NCI-H1105 (cell line): ENCODE data around the gene HGS.

Experiments
- DNase-seq: peaks from one replicate; lab custom pipeline; 2025; lab: John Stamatoyannopoulos, UW

Gene HGS

GRCh38 chr17:81686614-81687013 lies 2.8 kb downstream of the HGS start:
- DNase-seq = no peak

DNA sequence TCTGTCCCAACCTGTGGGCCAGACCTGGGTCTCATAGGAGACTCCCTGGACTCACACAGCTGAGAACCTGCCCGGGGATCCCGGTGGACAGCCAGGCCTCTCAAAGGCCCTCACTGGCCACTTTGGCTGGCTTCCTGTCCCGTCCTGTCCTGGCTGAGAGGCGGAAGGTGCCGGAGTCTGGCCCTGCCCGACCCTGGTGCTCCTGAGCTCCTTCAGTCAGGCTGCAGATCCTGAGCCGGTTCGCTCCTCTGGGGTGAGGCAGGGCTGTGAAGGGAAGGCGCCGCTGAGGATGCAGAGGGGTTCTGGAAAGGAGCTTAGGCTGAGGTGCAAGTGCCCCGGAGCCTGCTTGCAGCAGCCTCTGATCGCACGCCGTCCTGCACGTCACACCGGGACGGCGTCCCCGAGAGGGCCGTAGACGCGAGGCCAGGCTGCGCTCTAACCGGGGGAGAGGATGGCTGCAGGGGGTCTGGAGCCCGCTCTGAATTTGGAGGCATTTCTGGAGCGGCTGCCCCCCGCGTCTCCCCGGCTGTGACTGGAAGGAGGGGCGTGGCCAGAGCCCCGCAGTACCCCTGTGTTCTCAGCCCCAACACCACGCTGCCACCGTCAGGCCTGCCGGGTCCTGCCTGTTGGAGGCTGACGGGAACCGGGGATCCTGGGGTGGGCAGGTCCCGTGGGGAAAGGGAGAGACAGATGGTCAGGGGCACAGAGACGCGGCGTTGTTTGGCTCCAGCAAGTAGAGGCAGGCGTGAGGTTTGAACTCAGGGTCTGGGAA lies 4.1 kb downstream of the HGS start:
- no peak for DNase-seq

GRCh38 chr17:81688616-81689015 lies 4.8 kb downstream of the HGS start:
- no peak for DNase-seq

DNA sequence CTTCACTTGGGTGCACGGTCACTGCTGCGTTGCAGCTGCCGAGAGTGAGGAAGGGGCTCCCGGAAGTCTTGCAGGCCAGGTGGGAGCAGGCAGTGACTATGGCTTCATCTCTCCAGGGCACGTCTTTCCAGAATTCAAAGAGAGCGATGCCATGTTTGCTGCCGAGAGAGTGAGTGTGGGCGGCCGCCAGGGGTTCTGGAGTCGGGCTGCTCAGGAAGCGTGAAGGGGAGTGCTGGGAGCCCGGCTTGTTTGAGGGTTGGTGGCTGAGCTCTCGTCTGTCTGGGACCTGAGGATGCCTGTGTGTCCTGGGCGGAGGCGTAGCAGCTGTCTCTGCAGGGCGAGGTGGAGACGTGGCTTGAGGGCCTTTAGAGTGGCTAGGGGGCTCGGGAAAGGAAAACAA lies 6.3 kb downstream of the HGS start:
- DNase-seq = no peak

DNA sequence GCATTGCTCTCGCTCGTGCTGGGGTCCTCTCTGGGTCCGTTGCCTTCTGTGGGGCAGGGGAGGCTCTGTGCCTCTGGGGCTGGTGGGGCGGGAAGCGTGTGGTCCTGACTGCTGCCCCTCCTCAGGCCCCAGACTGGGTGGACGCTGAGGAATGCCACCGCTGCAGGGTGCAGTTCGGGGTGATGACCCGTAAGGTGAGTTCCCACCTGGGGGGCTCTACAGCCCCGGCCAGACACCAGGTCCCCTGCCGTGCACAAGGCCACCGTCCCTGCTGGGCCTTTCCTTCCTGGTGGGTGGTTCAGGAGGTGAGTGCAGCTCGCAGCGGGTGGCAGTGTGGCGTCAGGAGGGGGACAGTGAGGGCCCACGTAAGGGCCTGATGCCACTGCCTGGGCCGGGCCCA lies 6.7 kb downstream of the HGS start:
- DNase-seq = no peak

DNA sequence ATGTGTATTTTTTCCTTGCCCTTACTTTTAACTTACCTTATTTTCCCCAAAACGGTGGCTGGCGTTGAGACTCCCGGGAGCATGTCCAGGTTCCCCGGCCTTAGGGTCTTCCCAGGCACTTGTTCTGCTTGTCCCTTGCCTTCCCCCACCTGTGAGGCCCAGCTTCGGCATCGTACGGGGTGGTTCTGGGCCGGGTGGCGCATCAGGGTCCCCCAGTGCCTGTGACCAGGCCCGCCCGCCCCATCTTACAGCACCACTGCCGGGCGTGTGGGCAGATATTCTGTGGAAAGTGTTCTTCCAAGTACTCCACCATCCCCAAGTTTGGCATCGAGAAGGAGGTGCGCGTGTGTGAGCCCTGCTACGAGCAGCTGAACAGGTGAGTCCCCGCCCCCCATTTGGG lies 7.4 kb downstream of the HGS start:
- no peak for DNase-seq

DNA sequence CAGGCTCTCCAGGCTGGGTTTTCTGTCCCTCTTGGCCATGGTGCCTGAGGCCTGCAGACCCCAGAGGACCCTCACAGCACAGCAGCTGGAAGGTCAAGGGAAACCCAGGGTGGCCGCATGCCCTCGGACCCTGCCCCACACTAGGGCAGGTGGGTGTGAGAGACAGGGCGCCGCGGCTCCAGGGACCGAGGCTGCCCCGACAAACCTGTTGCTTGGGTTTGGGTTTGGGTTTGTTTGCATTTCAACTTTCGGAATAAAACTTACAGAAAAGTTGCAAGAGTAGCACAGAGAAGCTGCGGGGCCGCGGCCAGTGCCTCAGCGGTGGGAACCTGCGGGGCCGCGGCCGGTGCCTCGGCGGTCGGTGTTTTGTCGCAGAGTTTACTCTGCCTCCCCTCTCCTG lies 7.8 kb downstream of the HGS start:
- DNase-seq = no peak

- DNase-seq = no peak
These were observed 9.8 kb downstream of the HGS start for GRCh38 chr17:81693509-81694210.

- no peak for DNase-seq
These were observed 11.0 kb downstream of the HGS start for GRCh38 chr17:81694810-81695209.

DNA sequence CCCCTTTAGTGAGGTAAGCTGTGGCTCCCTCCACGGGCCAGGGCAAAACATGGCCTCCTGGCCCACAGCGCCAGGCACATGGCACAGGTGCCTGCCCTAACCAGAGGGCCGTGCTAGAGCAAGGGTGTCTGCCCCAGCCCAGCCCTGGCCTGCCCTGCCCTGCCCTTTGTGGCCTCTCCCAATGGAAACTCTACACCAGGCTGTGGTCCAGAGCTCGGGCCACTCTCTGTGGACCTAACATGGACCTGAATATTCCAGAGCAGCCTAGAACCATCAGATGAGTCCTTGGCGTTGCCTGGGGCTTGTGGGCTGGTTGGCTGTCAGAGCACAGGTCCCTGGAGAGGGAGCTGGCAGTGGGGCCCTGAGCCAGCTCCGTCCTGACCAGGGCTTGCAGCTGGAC lies 11.4 kb downstream of the HGS start:
- DNase-seq = no peak

GRCh38 chr17:81695801-81696200 lies 12.0 kb downstream of the HGS start:
- no peak for DNase-seq

DNA sequence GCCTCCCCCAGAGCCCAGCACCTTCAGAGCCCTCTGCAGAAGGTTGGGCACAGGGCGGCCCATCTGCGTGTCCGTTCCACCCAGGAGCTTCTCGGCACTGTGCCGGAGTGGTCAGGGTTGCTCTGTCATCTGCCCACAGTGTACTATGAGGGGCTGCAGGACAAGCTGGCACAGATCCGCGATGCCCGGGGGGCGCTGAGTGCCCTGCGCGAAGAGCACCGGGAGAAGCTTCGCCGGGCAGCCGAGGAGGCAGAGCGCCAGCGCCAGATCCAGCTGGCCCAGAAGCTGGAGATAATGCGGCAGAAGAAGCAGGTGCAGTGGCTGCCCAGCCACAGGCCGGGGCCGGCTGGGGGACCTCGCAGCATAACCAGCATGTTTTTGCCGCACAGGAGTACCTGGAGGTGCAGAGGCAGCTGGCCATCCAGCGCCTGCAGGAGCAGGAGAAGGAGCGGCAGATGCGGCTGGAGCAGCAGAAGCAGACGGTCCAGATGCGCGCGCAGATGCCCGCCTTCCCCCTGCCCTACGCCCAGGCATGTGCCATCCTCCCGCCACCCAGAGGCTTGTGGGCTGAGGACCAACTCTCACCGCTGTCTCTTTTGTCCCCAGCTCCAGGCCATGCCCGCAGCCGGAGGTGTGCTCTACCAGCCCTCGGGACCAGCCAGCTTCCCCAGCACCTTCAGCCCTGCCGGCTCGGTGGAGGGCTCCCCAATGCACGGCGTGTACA lies 12.6 kb downstream of the HGS start:
- no peak for DNase-seq

GRCh38 chr17:81697261-81698044 lies 13.6 kb downstream of the HGS start:
- no peak for DNase-seq

DNA sequence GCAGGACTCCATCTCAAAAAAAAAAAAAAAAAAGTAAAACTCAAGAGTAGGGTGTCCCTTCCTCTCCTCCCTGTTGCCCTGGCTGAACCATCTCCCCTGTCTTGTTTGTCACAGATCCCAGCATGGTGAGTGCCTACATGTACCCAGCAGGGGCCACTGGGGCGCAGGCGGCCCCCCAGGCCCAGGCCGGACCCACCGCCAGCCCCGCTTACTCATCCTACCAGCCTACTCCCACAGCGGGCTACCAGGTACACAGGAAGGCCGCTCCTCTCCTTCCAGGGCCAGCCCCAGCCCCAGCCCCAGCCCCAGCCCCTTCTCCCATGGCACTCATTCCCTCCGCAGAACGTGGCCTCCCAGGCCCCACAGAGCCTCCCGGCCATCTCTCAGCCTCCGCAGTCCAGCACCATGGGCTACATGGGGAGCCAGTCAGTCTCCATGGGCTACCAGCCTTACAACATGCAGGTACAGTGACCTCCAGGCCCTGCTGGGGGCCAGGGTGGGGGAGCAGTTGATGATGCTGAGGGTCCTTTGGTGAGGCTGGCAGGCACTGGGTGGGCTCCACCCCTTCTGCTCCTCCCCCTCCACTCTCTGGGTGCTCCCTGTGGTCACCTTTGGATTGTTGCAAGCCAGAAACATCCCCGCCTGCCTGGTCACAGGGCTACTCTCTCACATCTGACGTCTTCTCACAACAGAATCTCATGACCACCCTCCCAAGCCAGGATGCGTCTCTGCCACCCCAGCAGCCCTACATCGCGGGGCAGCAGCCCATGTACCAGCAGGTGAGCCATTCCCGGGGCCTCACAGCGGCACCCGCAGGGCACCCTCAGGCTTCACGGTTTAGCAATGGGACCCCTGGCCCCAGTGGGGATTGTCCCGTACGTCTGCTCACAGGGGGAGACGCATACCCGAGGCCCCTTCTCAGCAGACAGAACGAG lies 16.8 kb downstream of the HGS start:
- no peak for DNase-seq

GRCh38 chr17:81701288-81702071 lies 17.7 kb downstream of the HGS start:
- DNase-seq = no peak

DNA sequence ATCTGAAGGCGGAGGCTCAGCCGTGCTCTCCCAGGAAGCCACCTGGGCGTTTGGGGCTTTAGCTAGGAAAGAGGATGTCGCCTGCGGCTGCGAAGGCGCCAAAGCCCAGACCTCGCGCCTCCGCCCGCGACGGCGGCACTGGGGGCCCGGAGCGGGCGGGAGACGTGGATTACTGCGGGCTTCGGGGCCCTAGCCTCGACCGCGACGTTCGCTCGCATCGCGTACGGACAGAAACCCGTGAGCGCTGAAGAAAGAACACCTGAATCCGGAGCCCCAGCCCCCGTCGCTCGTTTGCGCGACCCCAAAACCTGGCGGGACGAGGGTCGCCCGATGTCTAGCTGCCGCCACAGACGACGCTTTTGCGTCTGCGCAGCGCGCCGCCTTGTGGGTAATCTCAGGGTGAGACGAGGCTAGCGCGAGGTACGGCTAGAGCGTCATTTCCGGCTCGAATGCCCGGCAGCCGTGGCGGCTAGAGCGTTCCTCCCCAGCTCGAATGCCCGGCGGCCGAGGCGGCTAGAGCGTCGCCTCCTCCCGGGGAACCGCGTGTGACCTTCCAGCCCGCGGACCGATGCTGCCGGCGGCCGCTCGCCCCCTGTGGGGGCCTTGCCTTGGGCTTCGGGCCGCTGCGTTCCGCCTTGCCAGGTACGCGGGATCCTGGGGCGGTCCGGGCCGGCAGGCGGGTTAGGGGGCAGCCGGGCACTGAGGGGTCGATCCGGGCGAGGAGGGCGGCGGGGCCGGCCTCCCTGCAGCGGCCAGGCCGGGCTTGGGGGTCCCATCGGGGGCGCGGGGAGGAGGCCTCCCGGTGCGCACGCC lies 19.3 kb downstream of the HGS start, which contains the start of gene MRPL12:
MRPL12 (plus strand) TSS at position 434 of the 813 bp plus-strand sequence; CDS start at position 569, 135 bp downstream.
- DNase-seq = peak; percentile 82

- no peak for DNase-seq
These were observed 20.2 kb downstream of the HGS start for GRCh38 chr17:81703747-81704654.
